MCF 10A (cell line): Measurements from ENCODE around the gene CFAP46. TPM values are rescaled to one million over a fixed set of nuclear protein-coding genes. Genes with fewer than 3 reads are reported as not detected.

Source experiments
- BruUV-seq: library from RNA; stranded (reverse); fragments of 400-500 nt; replicated peaks from 2 replicates; lab custom pipeline; 2021; lab: Mats Ljungman, UMichigan
- CTCF ChIA-PET: fragments of 300-600 bp; sonication (Branson Sonifier 250); formaldehyde crosslinking; extraction: SDS; loops from one replicate; lab custom pipeline; 2021; ENCODE audit warnings: antibody characterized with exemption, inconsistent platforms; lab: Yijun Ruan, JAX
- POLR2A ChIA-PET: fragments of 300-600, 350-650 bp; sonication (Branson Sonifier 250); formaldehyde crosslinking; extraction: SDS; loops from one replicate; lab custom pipeline; 2020; ENCODE audit warnings: antibody characterized with exemption, inconsistent platforms; lab: Yijun Ruan, JAX
- DNase-seq: peaks from one replicate; pipeline ENCODE4 v3.0.0-alpha.2; 2018; ENCODE audit not compliant: unreplicated experiment
- H3K27ac Mint-ChIP-seq: one replicate; pipeline ENCODE4 v1.8.0; 2022; ENCODE audit warnings: mild to moderate bottlenecking, low read depth, mixed read lengths; ENCODE audit not compliant: unreplicated experiment
- H3K27me3 Mint-ChIP-seq: one replicate; pipeline ENCODE4 v1.8.0; 2022; ENCODE audit warnings: mixed read lengths; ENCODE audit not compliant: insufficient read depth, unreplicated experiment
- H3K36me3 Mint-ChIP-seq: one replicate; pipeline ENCODE4 v1.8.0; 2022; ENCODE audit warnings: mild to moderate bottlenecking, moderate library complexity, mixed read lengths; ENCODE audit not compliant: insufficient read depth, unreplicated experiment
- H3K4me1 Mint-ChIP-seq: one replicate; pipeline ENCODE4 v1.8.0; 2022; ENCODE audit warnings: mixed read lengths; ENCODE audit not compliant: insufficient read depth, unreplicated experiment
- H3K4me3 Mint-ChIP-seq: one replicate; pipeline ENCODE4 v1.8.0; 2022; ENCODE audit warnings: mild to moderate bottlenecking, moderate library complexity, mixed read lengths; ENCODE audit not compliant: unreplicated experiment
- H3K9me3 Mint-ChIP-seq: one replicate; pipeline ENCODE4 v1.8.0; 2022; ENCODE audit warnings: mixed read lengths; ENCODE audit not compliant: unreplicated experiment
- CTCF ChIP-seq: fragments of 200-600 bp; IDR thresholded peaks from one replicate; pipeline ENCODE4 v1.8.0; 2022; ENCODE audit warnings: antibody characterized with exemption, mild to moderate bottlenecking; ENCODE audit not compliant: unreplicated experiment
- intact Hi-C: fragments of 100-400 bp; cut with micrococcal nuclease; formaldehyde crosslinking; loops from 2 replicates; pipeline ENCODE4 v1.14.1; 2022
- total RNA-seq: library from RNA; stranded (reverse); gene quantifications from 2 replicates; pipeline ENCODE4 v1.2.3, GENCODE V29; 2022

The CFAP46 gene
- total RNA-seq, 1 experiment from 2014 or later = 0.33 TPM

DNA sequence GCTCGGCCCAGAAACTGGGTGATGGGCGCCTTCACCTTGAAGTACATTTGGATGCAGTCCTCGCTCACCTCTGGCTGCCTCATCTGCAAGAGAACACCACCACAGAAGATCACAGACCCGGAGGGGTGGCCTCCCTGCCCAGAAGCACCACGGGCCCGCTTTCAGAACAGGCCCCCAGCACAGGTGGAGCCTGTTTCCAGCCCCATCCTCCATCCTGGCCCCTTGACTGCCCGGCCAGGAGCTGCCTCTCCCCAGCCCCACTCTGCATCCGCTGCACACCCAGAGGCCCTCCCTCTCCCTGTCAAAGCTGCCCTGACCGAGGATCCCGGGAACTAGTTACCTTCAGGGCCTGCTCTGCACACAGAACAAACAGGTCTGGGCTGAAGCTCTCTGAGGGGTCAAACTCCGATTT lies 724 bp downstream of the CFAP46 start:
- Mint-ChIP-seq H3K36me3 (peaks cover 5% of the 10 kb centered on the region), H3K27me3 (no peaks in the 10 kb centered on the region), H3K4me1 (no peaks in the 10 kb centered on the region), H3K9me3 (no peaks in the 10 kb centered on the region), H3K27ac (no peak overlapping the region), H3K4me3 (no peak overlapping the region)
- DNase-seq = no peak
- intact Hi-C loops = no loop called here
- ChIA-PET POLR2A (no interaction called here), CTCF (interaction anchor here (0.5 to 0.6 kb wide), 2 partner anchors 81 to 231 kb away, joined by 3 to 4 read pairs; no protein-coding TSS in a partner anchor)
- BruUV-seq = no TSS peak
- no peak for TF ChIP-seq CTCF

DNA sequence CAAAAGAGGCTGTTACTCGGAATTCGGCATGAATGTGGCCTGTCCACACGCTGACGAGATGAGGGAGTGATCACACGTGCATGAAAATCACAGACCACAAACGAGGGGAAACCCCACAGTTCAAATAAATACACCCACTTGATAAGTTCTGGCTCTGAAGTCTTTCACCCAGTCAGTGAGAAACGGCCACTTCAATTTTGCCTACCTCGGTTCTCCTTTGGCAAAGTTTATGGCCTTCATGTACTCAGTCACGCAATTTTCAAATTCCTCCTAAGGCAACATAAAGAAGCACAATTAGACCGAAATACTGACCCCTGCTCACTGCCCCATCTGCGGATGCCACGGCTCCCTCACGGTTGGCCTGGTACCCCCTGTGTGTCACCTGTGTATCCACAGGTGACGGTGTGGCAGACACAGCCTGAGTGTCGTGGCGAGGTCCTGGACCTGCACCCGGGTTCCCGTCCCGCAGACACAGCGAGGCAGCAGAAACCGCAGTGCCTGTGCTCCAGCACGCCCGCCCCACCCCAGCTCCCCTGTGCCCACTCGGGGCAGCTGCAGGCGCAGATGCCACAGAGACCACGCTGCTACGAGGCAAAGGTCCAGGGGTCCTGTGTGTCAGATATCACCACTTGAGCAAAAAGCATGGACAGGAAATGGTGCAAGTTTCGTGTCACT lies 1.4 kb downstream of the CFAP46 start:
- no peak overlapping the region for H3K4me3 Mint-ChIP-seq
- POLR2A ChIA-PET = no interaction called here
- no peaks in the 10 kb centered on the region for H3K36me3 Mint-ChIP-seq
- CTCF ChIA-PET = interaction anchor here (0.6 to 0.9 kb wide), 2 partner anchors 80 to 124 kb away, joined by 4 to 5 read pairs; no protein-coding TSS in a partner anchor
- no peaks in the 10 kb centered on the region for H3K27me3 Mint-ChIP-seq
- no peak for DNase-seq
- no peak overlapping the region for H3K27ac Mint-ChIP-seq
- H3K9me3 Mint-ChIP-seq = no peaks in the 10 kb centered on the region
- TF ChIP-seq CTCF = no peak
- intact Hi-C loops = no loop called here
- no peaks in the 10 kb centered on the region for H3K4me1 Mint-ChIP-seq
- no TSS peak for BruUV-seq

- CTCF ChIA-PET = interaction anchor here (0.6 to 0.9 kb wide), 3 partner anchors 123 to 1492 kb away, joined by 3 to 5 read pairs (median 3); no protein-coding TSS in a partner anchor
- DNase-seq = no peak
- no peaks in the 10 kb centered on the region for H3K9me3 Mint-ChIP-seq
- intact Hi-C loops = no loop called here
- no peak for TF ChIP-seq CTCF
- no peak overlapping the region for H3K27ac Mint-ChIP-seq
- no TSS peak for BruUV-seq
- H3K36me3 Mint-ChIP-seq = no peaks in the 10 kb centered on the region
- H3K27me3 Mint-ChIP-seq = no peaks in the 10 kb centered on the region
- no peaks in the 10 kb centered on the region for H3K4me1 Mint-ChIP-seq
- H3K4me3 Mint-ChIP-seq = no peak overlapping the region
- POLR2A ChIA-PET = no interaction called here
Measured at GRCh38 chr10:132939957-132940790, 2.2 kb downstream of the CFAP46 start.

DNA sequence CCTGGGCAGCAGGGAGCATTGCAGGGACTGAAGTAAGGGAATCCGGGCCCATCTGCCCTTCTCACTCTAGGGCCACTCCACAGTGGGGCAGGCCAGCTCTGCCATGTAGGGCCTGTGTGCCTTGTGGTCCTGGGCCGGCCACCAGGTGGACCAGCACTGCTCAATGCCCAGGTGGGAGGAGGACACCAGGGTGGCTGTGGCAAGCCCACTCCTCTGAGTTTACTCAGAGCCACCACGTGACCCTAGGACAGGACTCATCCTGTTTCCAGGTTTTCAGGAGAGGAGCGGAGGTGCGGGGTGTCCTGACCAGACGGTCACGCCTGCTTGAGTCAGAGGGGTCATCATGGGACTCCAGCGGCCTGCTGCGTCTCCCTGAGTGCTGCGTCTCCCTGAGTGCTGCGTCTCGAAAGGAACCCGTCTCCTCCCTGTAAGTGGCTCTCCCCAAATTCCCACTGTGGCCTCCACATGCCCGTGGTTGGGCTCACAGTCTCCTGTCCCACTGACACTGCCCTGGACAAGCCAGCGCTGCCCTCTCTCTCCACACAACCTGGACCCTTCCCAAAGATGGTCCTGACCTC lies 2.9 kb downstream of the CFAP46 start:
- Mint-ChIP-seq H3K4me1 (no peaks in the 10 kb centered on the region), H3K36me3 (no peaks in the 10 kb centered on the region), H3K27me3 (no peaks in the 10 kb centered on the region), H3K9me3 (no peaks in the 10 kb centered on the region), H3K27ac (no peak overlapping the region), H3K4me3 (no peak overlapping the region)
- ChIA-PET CTCF (interaction anchor here (0.6 to 0.9 kb wide), 2 partner anchors 122 to 267 kb away, joined by 3 to 5 read pairs; no protein-coding TSS in a partner anchor), POLR2A (no interaction called here)
- DNase-seq = no peak
- intact Hi-C loops = no loop called here
- no TSS peak for BruUV-seq
- TF ChIP-seq CTCF = no peak
